ENCODE measurements around the gene TAAR8.
"Not testable (repeated sequence)": the region's sequence is repeated elsewhere in the genome, so short reads cannot be mapped to it uniquely, and the experiment has no call there.

Gene TAAR8
- total RNA-seq = 0 reads per million in 2 donors

- no peak for DNase-seq
Measured at GRCh38 chr6:132552372-132552771, at the start of gene TAAR8. TSS of gene TAAR8 (plus strand) at chr6:132552672. CDS start at chr6:132552693, 21 bp downstream.

- no peak for DNase-seq
Measured at GRCh38 chr6:132504757-132505156, 47.7 kb upstream of the TAAR8 start.

GRCh38 chr6:132505158-132505557 is 47.3 kb upstream of the TAAR8 start:
- no peak for DNase-seq

GRCh38 chr6:132506461-132506860 is 46.0 kb upstream of the TAAR8 start:
- DNase-seq = no peak

- no peak for DNase-seq
Measured at GRCh38 chr6:132506869-132507808, 45.3 kb upstream of the TAAR8 start.

GRCh38 chr6:132511210-132511830 is 41.2 kb upstream of the TAAR8 start:
- no peak for DNase-seq

GRCh38 chr6:132511831-132512220 is 40.6 kb upstream of the TAAR8 start:
- DNase-seq = no peak

- no peak for DNase-seq
Measured at GRCh38 chr6:132512342-132512637, 40.2 kb upstream of the TAAR8 start.

GRCh38 chr6:132512638-132513632 is 39.5 kb upstream of the TAAR8 start, which contains the start of gene STX7:
TSS of gene STX7 (minus strand) at chr6:132513116. CDS start at chr6:132503530, 9,586 bp downstream.
- peak; percentile 69 for DNase-seq

- DNase-seq = no peak
Measured at GRCh38 chr6:132513831-132514545, 38.5 kb upstream of the TAAR8 start.

GRCh38 chr6:132515386-132515785 is 37.1 kb upstream of the TAAR8 start:
- DNase-seq = no peak

GRCh38 chr6:132520953-132521352 is 31.5 kb upstream of the TAAR8 start:
- no peak for DNase-seq

- no peak for DNase-seq
Measured at GRCh38 chr6:132524646-132525045, 27.8 kb upstream of the TAAR8 start.

GRCh38 chr6:132525866-132526265 is 26.6 kb upstream of the TAAR8 start:
- DNase-seq = no peak

- DNase-seq = no peak
Measured at GRCh38 chr6:132526461-132526860, 26.0 kb upstream of the TAAR8 start.

- no peak for DNase-seq
Measured at GRCh38 chr6:132527791-132528190, 24.7 kb upstream of the TAAR8 start.

- DNase-seq = no peak
Measured at GRCh38 chr6:132530293-132530974, 22.0 kb upstream of the TAAR8 start.

GRCh38 chr6:132534546-132534945 is 17.9 kb upstream of the TAAR8 start:
- DNase-seq = not testable (repeated sequence)

GRCh38 chr6:132537145-132537544 is 15.3 kb upstream of the TAAR8 start:
- no peak for DNase-seq

- no peak for DNase-seq
Measured at GRCh38 chr6:132537977-132538376, 14.5 kb upstream of the TAAR8 start, which contains the start of gene TAAR9. TSS of gene TAAR9 (plus strand) at chr6:132538277. CDS start at chr6:132538290, 13 bp downstream.

- DNase-seq = no peak
Measured at GRCh38 chr6:132544826-132545225, 7.6 kb upstream of the TAAR8 start.
